NCI-H460 (cell line): ENCODE data around the gene USP30. TPM values are rescaled to one million over a fixed set of nuclear protein-coding genes. Genes with fewer than 3 reads are reported as not detected.
"Not testable (repeated sequence)": the region's sequence is repeated elsewhere in the genome, so short reads cannot be mapped to it uniquely, and the experiment has no call there.

Experiments
- DNase-seq: peaks from one replicate; pipeline ENCODE4 v3.0.0-alpha.2; 2016; ENCODE audit warnings: low read depth; ENCODE audit errors: extremely low read depth
- total RNA-seq: library from RNA; depleted of rRNA; stranded (reverse); fragments of >200 nt; shearing (Covaris generic); gene quantifications from 2 replicates; pipeline ENCODE4 v1.2.3, GENCODE V29; 2014

Gene USP30
- total RNA-seq, 1 experiment from 2014 or later = 8.2 TPM

DNA sequence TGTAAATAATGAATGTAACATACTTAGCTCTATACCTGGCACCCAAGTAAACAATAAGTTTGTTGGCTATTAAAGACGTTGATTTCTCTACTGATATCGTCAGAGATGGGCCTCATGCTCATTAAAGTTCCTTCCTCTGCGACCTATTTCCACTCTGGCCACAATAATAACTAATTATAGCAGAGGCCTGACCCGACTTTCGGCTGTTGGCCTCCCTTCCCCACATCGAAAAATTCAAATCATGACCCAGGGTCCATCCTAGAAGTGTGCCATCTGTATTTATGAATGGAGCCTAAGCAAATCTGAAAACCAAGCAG, 321 bp upstream of the USP30 start:
- no peak for DNase-seq

DNA sequence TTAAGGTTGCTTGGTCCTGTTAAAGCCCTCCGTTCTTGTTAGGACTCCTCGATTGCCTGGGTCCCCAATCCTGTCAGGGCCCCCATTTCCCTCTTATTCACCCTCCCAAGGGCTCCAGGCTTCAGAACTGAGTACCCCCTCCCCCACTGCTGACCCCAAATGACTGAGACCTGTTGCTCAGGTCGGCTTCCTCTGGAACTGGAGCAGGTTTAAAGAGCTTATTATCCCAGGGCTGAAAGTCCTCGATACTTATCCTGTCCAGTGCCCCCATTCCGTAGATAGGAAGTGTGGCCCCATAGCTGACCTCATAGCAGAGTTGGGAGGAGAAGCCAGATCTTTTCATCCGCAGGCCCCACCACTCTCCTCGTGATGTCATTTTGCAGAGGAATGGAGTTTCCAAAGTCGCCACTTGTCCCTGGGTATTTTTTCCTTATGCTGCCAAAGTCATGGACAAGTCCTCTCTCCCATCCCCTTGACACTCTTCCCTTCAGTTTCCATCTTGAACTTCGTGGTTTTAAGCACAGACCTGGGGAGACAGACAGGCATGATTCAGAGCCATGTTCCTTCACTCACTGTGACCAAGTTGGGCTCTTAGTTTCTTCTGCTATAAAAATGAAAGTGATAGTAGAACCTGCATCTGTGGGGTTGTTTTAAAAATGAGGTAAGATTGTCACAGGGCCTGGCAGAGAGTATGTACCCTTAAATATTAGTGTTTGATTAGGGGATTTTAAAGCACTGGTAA, 1.2 kb downstream of the USP30 start:
- no peak for DNase-seq

DNA sequence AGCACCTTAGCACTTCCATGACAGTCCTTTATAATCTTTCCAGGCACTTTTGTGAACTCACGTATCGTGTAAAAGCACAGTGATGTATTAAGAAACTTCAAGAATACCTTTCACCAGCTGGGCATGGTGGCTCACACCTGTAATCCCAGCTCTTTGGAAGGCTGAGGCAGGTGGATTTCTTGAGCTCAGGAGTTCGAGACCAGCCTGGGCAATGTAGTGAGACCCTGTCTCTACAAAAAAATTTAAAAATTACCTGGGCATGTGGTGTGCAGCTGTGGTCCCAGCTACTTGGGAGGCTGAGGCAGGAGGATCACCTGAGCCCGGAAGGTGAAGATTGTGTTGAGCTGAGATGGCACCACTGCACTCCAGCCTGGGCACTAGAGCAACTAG, 1.7 kb downstream of the USP30 start:
- DNase-seq = not testable (repeated sequence)

DNA sequence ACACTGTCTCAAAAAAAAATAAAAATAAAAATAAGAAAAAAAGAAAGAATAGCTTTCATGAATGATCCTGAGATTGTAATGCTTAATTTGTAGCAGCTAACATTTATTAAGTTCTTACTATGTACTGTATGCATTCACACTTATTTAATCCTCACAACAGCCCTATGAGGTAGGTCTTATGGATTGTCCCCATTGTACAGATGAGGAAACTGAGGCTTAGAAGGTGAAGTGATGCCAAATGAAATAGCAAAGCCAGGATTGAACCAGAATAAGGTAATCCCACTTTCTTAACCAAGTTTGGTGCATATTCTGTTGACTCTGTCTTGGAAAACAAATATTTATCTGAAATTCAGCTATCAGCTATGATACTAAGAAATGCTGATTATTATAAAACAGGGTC, 2.1 kb downstream of the USP30 start:
- DNase-seq = no peak

DNA sequence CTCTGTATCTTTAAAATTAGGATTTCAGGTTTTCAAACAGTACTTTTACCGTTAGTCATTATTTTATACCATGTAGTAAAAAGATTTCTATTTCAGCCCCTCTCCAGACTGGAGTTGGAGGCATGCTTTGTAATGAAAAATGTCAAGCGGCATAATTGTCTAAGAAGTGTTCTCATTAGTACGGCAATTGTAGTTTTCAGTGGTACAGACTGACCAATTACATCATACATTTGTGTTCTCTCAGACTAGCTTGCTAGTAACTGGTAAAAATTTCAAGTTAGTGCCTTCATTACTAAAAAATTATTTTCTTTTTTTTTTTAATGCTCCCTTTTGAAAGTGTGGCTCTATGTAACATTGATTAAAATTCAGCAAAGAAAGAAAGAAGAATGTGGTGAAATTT, 4.5 kb downstream of the USP30 start:
- no peak for DNase-seq

DNA sequence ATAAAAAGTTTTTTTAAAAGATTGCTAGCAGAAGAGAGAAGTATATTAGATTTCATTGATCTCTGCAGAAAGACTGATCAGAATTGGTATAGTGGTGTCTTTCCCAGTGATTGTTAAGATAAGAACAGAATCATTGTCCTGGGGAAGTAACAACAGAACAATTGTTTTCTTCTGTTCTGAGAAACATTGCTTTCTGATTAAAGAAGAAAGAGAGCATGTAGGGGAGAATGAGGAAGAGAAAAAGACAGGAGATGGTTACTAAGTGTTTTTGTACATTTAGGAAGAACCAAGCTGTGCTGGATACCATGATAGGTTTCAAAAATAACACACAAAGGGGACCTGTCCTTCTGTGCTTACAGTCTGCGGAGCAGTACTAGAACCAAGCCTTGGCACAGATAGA, 5.0 kb downstream of the USP30 start:
- no peak for DNase-seq

DNA sequence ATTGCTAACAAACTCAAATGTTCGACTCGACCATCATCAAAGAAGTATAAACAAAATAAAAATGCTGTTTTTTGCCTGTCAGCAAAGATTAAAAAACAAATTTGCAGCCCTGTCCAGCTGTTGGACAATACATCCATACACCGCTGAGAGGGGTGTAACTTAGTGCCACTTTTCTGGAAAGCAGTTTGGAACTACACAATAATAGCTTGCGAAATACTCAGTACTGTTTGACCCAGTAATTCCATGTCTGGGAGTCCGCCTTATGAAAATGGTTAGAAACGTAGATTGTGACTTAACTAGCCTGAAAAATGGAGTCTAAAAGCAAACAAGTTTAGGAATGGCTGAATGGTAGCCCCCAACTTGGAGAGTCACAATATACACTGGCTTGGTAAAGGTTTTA, 6.4 kb downstream of the USP30 start:
- no peak for DNase-seq

DNA sequence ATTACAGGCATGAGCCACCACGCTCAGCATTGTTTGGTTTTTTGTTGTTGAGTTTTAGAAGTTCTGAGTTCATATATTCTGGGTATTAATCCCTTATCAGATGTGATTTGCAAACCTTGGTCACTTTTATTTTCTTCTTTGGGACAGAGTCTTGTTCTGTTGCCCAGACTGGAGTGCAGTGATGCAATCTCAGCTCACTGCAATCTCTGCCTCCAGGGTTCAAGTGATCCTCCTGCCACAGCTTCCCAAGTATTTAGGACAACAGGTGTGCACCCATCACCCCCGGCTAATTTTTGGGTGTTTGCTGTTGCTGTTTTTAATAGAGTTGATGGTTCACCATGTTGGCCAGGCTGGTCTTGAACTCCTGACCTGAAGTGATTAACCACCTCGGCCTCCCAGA, 11.8 kb downstream of the USP30 start:
- no peak for DNase-seq

DNA sequence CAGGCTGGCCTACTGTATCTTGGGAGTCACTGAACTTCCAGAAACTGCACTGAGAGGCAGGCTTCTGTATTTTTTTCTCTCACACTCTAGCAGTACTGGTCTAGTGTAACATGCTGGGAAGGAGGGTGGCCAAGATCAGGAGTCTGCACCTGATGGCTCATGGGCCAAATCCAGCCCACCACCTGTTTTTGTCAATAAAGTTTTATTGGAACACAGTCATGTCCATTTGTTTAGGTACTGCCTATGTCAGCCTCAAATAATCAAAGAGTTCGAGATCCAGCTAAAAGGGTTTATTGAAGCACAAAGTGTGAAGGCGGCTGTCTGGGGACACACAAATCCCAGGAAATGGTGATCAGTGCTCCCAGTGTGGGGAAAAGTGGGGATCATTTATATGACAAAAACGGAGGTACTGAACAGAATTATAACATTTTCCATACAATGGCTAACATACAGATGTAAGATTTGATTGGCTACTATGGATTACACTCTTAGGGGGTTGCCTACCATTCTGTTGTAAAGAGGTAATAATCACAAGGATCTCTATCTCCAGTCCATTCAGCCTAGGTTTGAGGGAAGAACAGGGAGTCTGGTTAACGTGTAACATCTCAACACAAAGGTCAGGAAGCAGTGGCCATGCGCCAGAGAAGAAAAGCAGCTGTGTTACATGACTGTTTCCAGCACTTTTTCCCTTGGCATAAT, 12.9 kb downstream of the USP30 start:
- DNase-seq = no peak

DNA sequence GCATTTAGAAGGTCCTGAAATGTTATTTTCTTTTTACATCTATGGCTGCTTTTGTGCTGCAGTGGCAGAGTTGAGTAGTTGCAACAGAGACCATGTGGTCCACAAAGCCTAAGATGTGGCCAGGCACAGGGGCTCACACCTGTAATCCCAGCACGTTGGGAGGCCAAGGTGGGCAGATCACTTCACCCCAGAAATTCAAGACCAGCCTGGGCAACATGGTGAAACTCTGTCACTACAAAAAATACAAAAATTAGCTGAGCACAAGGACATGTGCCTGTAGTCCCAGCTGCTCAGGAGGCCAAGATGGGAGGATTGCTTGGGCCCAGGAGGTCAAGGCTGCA, 13.4 kb downstream of the USP30 start:
- DNase-seq = no peak

DNA sequence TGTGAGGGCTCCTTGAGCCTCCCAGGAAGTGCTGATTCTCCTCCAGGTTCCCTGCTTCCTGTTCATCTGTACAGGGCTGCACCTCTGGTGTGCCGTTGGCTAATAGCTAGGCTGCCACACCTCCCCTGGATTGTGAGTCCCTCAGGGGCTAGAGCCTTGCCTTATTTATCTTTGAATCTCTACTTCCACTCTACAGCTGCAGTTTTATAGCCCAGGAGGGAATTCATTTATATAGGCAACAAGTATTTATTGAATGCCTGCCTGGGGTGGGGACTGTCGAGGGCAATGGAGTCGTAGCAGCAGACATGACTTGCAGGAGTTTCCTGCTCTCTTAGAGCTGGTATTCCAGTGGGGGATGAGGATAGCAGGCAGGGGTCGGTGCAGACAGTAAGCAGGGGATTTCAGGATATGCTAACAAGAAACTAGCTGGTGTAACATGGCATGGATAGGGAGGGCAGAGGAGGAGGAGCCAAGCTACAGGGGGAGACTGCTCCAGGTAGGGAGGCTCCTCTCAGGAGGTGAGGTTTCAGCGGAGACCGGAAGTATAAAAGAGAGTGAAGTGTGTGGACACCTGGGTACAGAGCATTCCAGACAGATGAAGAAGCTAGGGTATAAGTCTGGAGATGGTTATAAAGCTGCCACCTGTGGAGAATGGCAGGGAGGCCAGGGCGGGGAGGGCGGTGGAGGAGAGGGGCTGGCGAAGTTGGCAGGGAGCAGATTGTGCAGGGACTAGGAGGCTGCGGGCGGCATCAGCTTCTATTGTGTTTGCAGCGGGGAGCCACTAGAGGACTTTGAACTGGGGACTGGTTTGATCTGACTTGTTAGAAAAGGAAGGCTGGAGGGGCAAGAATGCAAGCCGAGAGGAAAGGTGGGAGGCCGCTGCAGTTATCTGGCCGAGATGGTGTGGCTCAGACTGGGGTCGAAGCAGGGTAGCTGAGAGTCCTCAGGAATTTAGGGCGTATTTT, 17.2 kb downstream of the USP30 start:
- no peak for DNase-seq

DNA sequence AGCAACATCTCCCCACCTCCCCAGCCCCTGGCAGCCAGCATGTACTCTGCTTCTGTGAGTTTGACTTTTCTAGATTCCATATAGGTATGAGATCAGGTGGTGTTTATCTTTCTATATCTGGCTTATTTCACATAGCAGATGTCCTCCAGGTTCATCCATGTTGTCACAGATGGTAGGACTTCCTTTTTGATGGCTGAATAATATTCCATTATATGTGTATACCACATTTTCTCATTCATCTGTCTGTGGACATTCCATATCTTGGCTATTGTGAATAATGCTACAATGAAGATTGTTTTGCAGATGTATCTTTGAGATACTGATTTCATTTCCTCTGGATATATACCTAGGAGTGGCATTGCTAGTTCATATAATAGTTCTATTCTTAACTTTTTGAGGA, 22.5 kb downstream of the USP30 start:
- no peak for DNase-seq

DNA sequence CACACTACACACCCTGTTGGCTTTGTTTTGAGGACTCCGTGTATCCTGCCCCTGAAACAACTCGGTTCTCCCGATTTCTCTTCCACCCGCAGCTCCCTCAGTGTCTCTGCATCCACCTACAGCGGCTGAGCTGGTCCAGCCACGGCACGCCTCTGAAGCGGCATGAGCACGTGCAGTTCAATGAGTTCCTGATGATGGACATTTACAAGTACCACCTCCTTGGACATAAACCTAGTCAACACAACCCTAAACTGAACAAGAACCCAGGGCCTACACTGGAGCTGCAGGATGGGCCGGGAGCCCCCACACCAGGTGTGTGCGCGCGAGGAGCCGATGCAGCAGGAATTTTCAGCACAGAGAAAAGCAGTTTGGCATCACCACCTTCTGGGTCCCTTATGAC, 30.4 kb downstream of the USP30 start:
- no peak for DNase-seq

DNA sequence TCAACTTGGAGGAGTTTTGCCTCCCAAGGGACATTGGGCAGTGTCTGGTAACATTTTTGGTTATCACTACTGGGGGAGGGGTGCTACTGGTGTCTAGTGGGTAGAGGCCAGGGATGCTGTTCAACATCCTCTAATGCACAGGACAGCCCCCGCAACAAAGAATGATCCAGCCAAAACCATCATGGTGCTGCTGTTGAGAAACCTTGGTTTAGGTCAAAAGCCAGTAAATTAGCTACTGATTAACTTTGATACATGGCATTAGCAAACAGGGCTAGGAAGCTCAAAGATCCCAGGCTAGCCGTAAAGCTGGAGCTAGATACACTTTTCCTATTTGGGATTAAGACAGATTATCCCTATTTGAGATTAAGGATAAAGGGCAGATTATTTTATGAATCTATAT, 32.0 kb downstream of the USP30 start:
- no peak for DNase-seq

DNA sequence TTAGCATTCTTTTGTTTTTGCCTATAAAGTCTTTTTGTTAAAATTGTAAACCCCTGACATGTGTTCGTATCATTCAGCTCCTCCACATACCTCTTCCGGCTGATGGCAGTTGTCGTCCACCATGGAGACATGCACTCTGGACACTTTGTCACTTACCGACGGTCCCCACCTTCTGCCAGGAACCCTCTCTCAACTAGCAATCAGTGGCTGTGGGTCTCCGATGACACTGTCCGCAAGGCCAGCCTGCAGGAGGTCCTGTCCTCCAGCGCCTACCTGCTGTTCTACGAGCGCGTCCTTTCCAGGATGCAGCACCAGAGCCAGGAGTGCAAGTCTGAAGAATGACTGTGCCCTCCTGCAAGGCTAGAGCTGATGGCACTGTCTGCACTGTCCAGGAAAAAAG, 33.2 kb downstream of the USP30 start:
- DNase-seq = no peak

DNA sequence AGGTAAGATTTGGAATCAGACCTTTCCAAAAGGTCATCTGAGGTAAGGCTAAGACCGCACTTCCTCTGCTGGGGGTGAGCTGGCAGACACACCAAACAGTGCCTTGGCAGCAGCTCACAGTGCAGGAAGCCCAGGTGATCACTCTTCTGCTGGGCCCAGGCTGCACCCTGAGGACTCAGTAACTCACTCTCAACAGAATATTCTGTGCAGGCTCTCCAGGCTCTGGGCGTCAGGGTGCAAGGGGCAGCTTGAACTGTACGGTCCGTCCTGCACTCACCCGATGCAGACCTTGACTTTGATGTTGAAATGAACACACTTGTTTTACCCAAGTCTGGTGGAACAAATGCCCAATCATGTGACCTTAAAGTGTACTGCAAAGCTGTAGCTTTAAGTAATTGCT, 34.9 kb downstream of the USP30 start:
- no peak for DNase-seq

DNA sequence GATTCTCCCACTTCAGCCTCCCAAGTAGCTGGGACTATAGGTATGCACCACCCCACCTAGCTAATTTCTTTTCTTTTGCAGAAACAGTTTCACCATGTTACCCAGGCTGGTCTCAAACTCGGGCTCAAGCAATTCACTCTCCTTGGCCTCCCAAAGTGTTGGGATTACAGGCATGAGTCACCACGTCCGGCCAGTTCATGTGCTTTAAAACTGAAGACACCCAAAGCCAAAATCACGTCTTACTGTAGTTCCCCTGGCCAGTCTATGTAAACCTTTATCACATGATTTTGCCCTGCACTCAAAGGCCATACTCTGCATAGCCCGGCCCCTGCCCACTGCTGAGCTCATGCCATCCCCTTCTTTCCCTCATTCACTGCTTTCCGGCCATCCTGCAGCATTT, 36.4 kb downstream of the USP30 start:
- DNase-seq = no peak

DNA sequence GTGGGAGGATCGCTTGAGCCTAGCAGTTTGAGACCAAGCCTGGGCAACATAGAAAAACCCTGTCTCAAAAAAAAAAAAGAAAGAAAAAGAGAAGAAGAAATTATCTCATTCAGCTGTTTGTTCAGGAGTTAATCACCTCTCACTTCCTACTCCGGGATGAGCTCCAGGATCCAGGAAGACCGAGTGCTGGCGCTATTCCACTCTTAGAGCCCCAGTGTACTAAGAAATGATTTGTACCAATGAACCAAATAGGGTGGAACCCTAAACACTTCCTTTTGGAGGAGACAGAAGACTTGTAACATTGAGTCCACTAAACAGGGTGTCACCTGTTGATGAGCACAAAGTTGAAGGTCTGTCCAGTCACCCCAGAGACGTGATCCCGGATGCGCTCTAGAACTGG, 37.3 kb downstream of the USP30 start:
- no peak for DNase-seq

DNA sequence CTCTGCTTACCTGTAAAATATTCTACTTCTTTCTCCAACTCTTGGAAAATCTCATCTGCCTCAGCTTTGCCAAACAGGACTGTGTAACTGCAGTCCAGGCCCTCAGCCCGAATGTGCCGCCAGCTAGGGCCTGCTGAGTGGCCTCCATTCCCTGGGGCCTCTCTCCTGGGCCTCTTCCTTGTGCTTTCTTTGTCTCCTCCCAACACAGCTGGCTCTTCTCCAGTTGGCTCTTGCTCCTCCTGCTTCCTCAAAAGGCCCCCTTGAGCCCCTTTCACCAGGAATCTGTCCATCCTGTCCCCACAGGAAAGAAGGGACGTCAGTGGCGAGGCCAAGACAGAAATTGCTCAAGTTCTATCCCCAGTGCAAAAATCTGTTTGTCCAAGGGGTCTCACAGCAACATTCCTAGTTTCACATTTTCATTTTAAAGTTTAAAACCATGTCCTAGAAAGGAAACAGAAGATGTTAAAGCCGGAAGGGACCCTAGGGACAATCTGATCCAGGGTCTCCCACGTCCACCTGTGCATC, 40.2 kb downstream of the USP30 start:
- DNase-seq = no peak

DNA sequence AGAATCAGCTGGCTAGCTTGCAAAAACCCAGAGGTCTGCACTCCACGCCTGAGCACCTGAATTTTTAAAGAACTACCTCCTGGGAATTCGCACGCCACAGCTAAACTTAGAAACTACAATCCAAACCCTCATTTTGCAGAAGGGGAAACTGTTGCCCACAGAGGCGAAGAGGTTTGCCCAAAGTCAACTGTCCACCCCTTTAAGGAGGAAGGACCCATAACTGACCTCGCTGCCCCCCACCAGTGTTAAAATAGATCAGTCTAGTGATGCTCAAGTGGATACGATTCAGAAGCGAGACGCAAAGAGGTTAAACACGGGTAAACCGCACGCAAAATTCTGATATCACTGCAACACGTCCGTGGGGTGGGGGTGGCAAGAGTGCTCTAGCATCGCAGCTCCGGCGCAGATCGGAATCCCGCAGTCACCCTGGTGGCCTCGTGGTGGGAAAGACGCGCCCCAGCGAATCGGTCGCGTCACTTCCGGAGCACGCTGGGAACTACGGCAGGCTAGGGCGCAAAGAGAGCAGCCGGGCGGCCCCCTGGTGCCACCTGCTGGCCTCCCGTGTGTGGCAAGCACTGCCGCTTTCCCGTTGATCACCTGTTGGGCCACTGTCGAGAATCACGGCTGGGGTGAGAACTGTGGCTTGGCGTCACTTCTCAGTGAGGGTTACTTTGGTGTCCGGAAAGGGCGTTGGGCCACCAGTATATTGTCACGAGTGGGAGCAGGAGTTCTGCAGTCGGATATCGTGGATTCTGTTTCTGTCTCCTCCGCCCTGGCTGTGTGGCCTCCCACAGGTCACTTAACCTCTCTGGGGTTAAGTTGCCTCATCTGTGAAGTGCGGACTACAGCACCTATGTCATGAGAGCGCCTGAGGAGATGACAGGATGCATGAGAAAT, 40.9 kb downstream of the USP30 start, which contains the start of gene ALKBH2:
Gene ALKBH2, minus strand, starts transcription at position 451 of the 897 bp plus-strand sequence. CDS start 686 bp downstream, outside the sequence.
- peak; percentile 90 for DNase-seq

DNA sequence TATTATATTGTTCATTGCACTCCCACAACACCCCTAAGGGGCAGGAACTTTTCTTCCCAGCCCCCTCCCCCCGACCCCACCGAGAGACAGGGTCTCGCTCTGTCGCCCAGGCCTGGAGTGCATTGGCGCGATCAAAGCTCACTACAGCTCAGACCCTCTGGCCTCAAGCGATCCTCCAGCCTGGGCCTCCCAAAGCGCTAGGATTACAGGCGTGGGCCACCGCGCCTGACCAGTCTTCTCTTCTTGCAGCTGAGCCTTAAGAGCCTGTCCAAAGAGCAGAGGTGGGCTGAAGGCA, 44.7 kb downstream of the USP30 start:
- DNase-seq = no peak
